HepG2 (cell line): ENCODE measurements around the gene TMEM120A. TPM values are rescaled to one million over a fixed set of nuclear protein-coding genes. Genes with fewer than 3 reads are reported as not detected.

Experiments
- ATAC-seq: fragments of 200-7000 bp; cut with Tn5 transposase; 3 replicates; pipeline ENCODE4 v1.9.1; 2020; ENCODE audit warnings: mild to moderate bottlenecking, moderate library complexity
- BruUV-seq: library from RNA; stranded (reverse); fragments of 400-500 nt; replicated peaks from 2 replicates; lab custom pipeline; 2021; lab: Mats Ljungman, UMichigan
- CTCF ChIA-PET: fragments of 300-600 bp; formaldehyde crosslinking; extraction: SDS; loops from one replicate; lab custom pipeline; 2021; ENCODE audit warnings: low total read pairs, inconsistent platforms, low intra/inter-chr PET ratio; lab: Yijun Ruan, JAX
- POLR2A ChIA-PET: fragments of 350-600 bp; sonication (Branson Sonifier 250); formaldehyde crosslinking; loops from one replicate; lab custom pipeline; 2020; ENCODE audit warnings: antibody characterized with exemption, inconsistent platforms; lab: Yijun Ruan, JAX
- DNase-seq: peaks from one replicate; pipeline ENCODE4 v3.0.0-alpha.2; 2015; ENCODE audit warnings: low spot score
- FAIRE-seq: peaks from 3 replicates; lab custom pipeline; 2011; peaks lifted over from hg19 to GRCh38; lab: Jason Lieb, UNC
- H2AFZ ChIP-seq: one replicate; pipeline ENCODE4 v1.6.1; 2011; ENCODE audit warnings: low read length, inconsistent platforms
- H3K27ac ChIP-seq: fragments of 300-600 bp; 3 replicates; pipeline ENCODE4 v1.8.0; 2011; ENCODE audit warnings: mixed run types, mild to moderate bottlenecking, mixed read lengths, low read length, inconsistent platforms; ENCODE audit not compliant: insufficient read depth; ENCODE audit errors: extremely low read length
- H3K27me3 ChIP-seq, 2 experiments: fragments of 200-600 bp in 1 of 2; 2 replicates in 1 of 2; 3 replicates in 1 of 2; pipeline versions ENCODE4 v1.6.0 to v1.8.0; 2011; ENCODE audit warnings: low read length in 2 of 2, mild to moderate bottlenecking in 2 of 2, moderate library complexity in 2 of 2, inconsistent platforms in 1 of 2; ENCODE audit not compliant: insufficient read depth in 2 of 2, control insufficient read depth in 1 of 2
- H3K36me3 ChIP-seq, 2 experiments: fragments of 200-600 bp in 1 of 2; replicated peaks in 1 of 2; 2 replicates in 1 of 2; 3 replicates in 1 of 2; pipeline versions ENCODE4 v1.5.1 to v1.8.0; 2011; ENCODE audit warnings: low read length in 2 of 2, inconsistent platforms in 1 of 2; ENCODE audit not compliant: insufficient read depth in 2 of 2, control insufficient read depth in 1 of 2
- H3K4me1 ChIP-seq: 2 replicates; pipeline ENCODE4 v1.5.1; 2012; ENCODE audit warnings: low read length, inconsistent platforms; ENCODE audit not compliant: insufficient read depth
- H3K4me2 ChIP-seq: 2 replicates; pipeline ENCODE4 v1.6.0; 2011; ENCODE audit warnings: low read depth, low read length, inconsistent platforms
- H3K4me3 ChIP-seq, 3 experiments: fragments of 200-600 bp in 1 of 3; sonication (generic), shearing (Covaris generic) in 1 of 3; replicated peaks in 1 of 3; 2 replicates each; pipeline ENCODE4 v1.5.1; 2011 to 2016; ENCODE audit warnings: low read length in 3 of 3, inconsistent platforms in 2 of 3, low read depth in 2 of 3, mild to moderate bottlenecking in 2 of 3, control low read depth in 1 of 3, mixed read lengths in 1 of 3; ENCODE audit not compliant: insufficient read depth in 1 of 3
- H3K79me2 ChIP-seq: one replicate; pipeline ENCODE4 v1.6.1; 2011; ENCODE audit warnings: low read length, inconsistent platforms; ENCODE audit not compliant: insufficient read depth
- H3K9ac ChIP-seq: 2 replicates; pipeline ENCODE4 v1.6.0; 2011; ENCODE audit warnings: mild to moderate bottlenecking, low read depth, low read length, inconsistent platforms; ENCODE audit not compliant: insufficient read depth
- H3K9me3 ChIP-seq: 2 replicates; pipeline ENCODE4 v1.5.1; 2012; ENCODE audit warnings: mild to moderate bottlenecking, low read length
- H4K20me1 ChIP-seq: 2 replicates; pipeline ENCODE4 v1.6.0; 2011; ENCODE audit warnings: inconsistent platforms, mild to moderate bottlenecking, low read length, moderate library complexity; ENCODE audit not compliant: insufficient read depth
- ARNTL ChIP-seq: sonication (generic); formaldehyde crosslinking; IDR thresholded peaks from 2 replicates; pipeline ENCODE4 v1.4.0; 2020; ENCODE audit warnings: mild to moderate bottlenecking, missing genetic modification reagents
- CAMTA2 ChIP-seq: sonication (generic); formaldehyde crosslinking; IDR thresholded peaks from 2 replicates; pipeline ENCODE4 v1.4.0; 2020; ENCODE audit warnings: mild to moderate bottlenecking, missing genetic modification reagents, borderline replicate concordance
- CENPT ChIP-seq: sonication (generic); formaldehyde crosslinking; IDR thresholded peaks from 2 replicates; pipeline ENCODE4 v1.8.0; 2022; ENCODE audit warnings: low read depth, mild to moderate bottlenecking, moderate library complexity, missing genetic modification reagents
- CENPX ChIP-seq: sonication (generic); formaldehyde crosslinking; IDR thresholded peaks from 2 replicates; pipeline ENCODE4 v1.9.0; 2021; ENCODE audit warnings: mild to moderate bottlenecking, missing genetic modification reagents, moderate library complexity
- GPN1 ChIP-seq: sonication (generic); formaldehyde crosslinking; IDR thresholded peaks from 2 replicates; pipeline ENCODE4 v1.5.1; 2020; ENCODE audit warnings: missing genetic modification reagents, borderline replicate concordance
- MBD4 ChIP-seq: IDR thresholded peaks from 2 replicates; pipeline ENCODE4 v1.6.1; 2012; ENCODE audit warnings: low read length, inconsistent platforms, borderline replicate concordance
- NFATC3 ChIP-seq: sonication (generic); formaldehyde crosslinking; IDR thresholded peaks from 2 replicates; pipeline ENCODE4 v1.5.1; 2020; ENCODE audit warnings: mild to moderate bottlenecking, missing genetic modification reagents
- SNRNP70 ChIP-seq: fragments of 200-400 bp; formaldehyde crosslinking; IDR thresholded peaks from 2 replicates; pipeline ENCODE4 v1.6.1; 2017; ENCODE audit warnings: mild to moderate bottlenecking, low read depth, low read length, moderate library complexity
- SRSF4 ChIP-seq: fragments of 200-400 bp; formaldehyde crosslinking; IDR thresholded peaks from one replicate; pipeline ENCODE4 v1.6.1; 2018; ENCODE audit warnings: mild to moderate bottlenecking, low read depth, low read length, moderate library complexity; ENCODE audit not compliant: poor library complexity, severe bottlenecking
- SSRP1 ChIP-seq: IDR thresholded peaks from 2 replicates; pipeline ENCODE4 v1.6.1; 2016; ENCODE audit warnings: control low read depth
- WIZ ChIP-seq: sonication (generic); formaldehyde crosslinking; IDR thresholded peaks from 2 replicates; pipeline ENCODE4 v1.5.1; 2020; ENCODE audit warnings: mild to moderate bottlenecking, missing genetic modification reagents
- ZMYM3 ChIP-seq: sonication (generic); formaldehyde crosslinking; IDR thresholded peaks from 2 replicates; pipeline ENCODE4 v1.5.1; 2020; ENCODE audit warnings: mild to moderate bottlenecking, missing genetic modification reagents
- ZNF180 ChIP-seq: sonication (generic); formaldehyde crosslinking; IDR thresholded peaks from 2 replicates; pipeline ENCODE4 v1.4.0; 2020; ENCODE audit warnings: low read depth, missing genetic modification reagents, borderline replicate concordance
- ZNF24 ChIP-seq: fragments of 450-650 bp; IDR thresholded peaks from 2 replicates; pipeline ENCODE4 v1.6.1; 2017; ENCODE audit warnings: antibody characterized with exemption, mild to moderate bottlenecking
- ZNF34 ChIP-seq: sonication (generic); formaldehyde crosslinking; IDR thresholded peaks from 2 replicates; pipeline ENCODE4 v1.4.0; 2020; ENCODE audit warnings: mild to moderate bottlenecking, missing genetic modification reagents, borderline replicate concordance
- WGBS: methylation state at CpG from one replicate; pipeline ENCODE4 v1.1.6; 2017; ENCODE audit warnings: low lambda C conversion rate; 5-methylcytosine and 5-hydroxymethylcytosine counted together
- in situ Hi-C: cut with HindIII; loops from 2 replicates; pipeline ENCODE4 v1.10.0; 2017; ENCODE audit warnings: low pct_unique_long_range_greater_than_20kb; ENCODE audit not compliant: extremely low pct_ligation_motif_present
- intact Hi-C: fragments of 100-400 bp; cut with micrococcal nuclease; formaldehyde crosslinking; loops from one replicate; pipeline ENCODE4 v1.10.0; 2022; ENCODE audit not compliant: unreplicated experiment
- polyA plus RNA-seq, 8 experiments: library from polyadenylated mRNA; depleted of rRNA in 3 of 8; stranded (reverse) in 7 of 8; unstranded in 1 of 8; fragments of >200 nt; fragmentation: Illumina TruSeq in 4 of 8; extraction: Trizol in 4 of 8; gene quantifications; 2 replicates each; pipeline versions ENCODE4 v1.2.1 to v1.2.3, GENCODE V29; 2011 to 2016; ENCODE audit warnings: low read depth in 4 of 8, missing spikeins in 1 of 8, mixed read lengths in 1 of 8; ENCODE audit not compliant: insufficient read depth in 1 of 8
- total RNA-seq, 5 experiments: library from RNA; depleted of rRNA; stranded (reverse); fragments of >200 nt; fragmentation: Illumina TruSeq; extraction: Trizol; gene quantifications; 2 replicates each; pipeline ENCODE4 v1.2.3, GENCODE V29; 2016; ENCODE audit warnings: low read depth in 1 of 5
- TF ChIP-seq, protein P1 (sequence below): sonication (generic); formaldehyde crosslinking; IDR thresholded peaks from 2 replicates; pipeline ENCODE4 v1.4.0; 2020; ENCODE audit warnings: missing genetic modification reagents
- TF ChIP-seq, protein P2 (sequence below): sonication (generic); formaldehyde crosslinking; IDR thresholded peaks from 2 replicates; pipeline ENCODE4 v1.4.0; 2020; ENCODE audit warnings: missing genetic modification reagents, low read depth, mild to moderate bottlenecking, borderline replicate concordance
- TF ChIP-seq, protein P3 (sequence below): sonication (generic); formaldehyde crosslinking; IDR thresholded peaks from 2 replicates; pipeline ENCODE4 v1.9.0; 2021; ENCODE audit warnings: missing genetic modification reagents, mild to moderate bottlenecking, borderline replicate concordance
- TF ChIP-seq, protein P4 (sequence below): sonication (generic); formaldehyde crosslinking; IDR thresholded peaks from 2 replicates; pipeline ENCODE4 v1.4.0; 2020; ENCODE audit warnings: missing genetic modification reagents, mild to moderate bottlenecking, borderline replicate concordance
- TF ChIP-seq, protein P5 (sequence below): sonication (generic); formaldehyde crosslinking; IDR thresholded peaks from 2 replicates; pipeline ENCODE4 v1.4.0; 2020; ENCODE audit warnings: missing genetic modification reagents, borderline replicate concordance

Gene TMEM120A
- total and polyA plus RNA-seq, 2 of the 13 experiments (the other 11 are each of a cell fraction or from before 2014, with no cell fraction given) = 40.3 to 102 TPM

DNA sequence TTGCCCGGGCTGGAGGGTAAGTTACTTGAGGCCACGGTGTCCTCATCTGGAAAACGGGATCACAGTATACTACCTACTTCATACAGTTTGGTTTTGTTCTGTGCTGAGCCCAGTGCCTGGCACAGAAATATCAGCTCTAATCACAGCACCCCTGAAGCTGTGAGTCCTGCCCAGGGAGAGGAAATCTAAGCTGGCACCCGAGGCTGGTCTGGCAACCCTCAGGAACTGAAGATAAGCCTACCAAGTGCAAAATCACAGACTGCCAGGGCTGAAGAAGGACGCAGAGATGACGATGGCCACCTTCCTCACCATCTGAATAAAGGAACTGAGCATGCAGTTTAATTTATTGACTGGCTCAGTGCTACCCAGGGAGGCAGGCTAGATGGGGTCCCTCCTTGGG, 7.7 kb upstream of the TMEM120A start:
- no peak for DNase-seq
- no peak for FAIRE-seq
- H3K4me3 ChIP-seq = no peak overlapping the region
- ChIA-PET CTCF (no interaction called here), POLR2A (no interaction called here)
- 93% methylated on average over 6 of the region's 6 CpGs for WGBS
- intact Hi-C loops = no loop called here
- no peaks in the 10 kb centered on the region for H3K4me1 ChIP-seq
- H3K27ac ChIP-seq = no peak overlapping the region
- no peak for ATAC-seq
- in situ Hi-C loops = no loop called here
- H3K9me3 ChIP-seq = no peaks in the 10 kb centered on the region
- H3K27me3 ChIP-seq = no peaks in the 10 kb centered on the region
- peaks cover 4 to 32% of the 10 kb centered on the region in 2 experiments; a peak in 4 of 5 replicates for H3K36me3 ChIP-seq
- H3K4me2 ChIP-seq = no peak overlapping the region
- no peaks in the 10 kb centered on the region for H3K79me2 ChIP-seq
- H4K20me1 ChIP-seq = no peaks in the 10 kb centered on the region
- no peak overlapping the region for H2AFZ ChIP-seq
- no peak overlapping the region for H3K9ac ChIP-seq
- BruUV-seq = no TSS peak
- TF ChIP-seq GPN1 (CRISPR knock-in tag) (no peak), NFATC3 (CRISPR knock-in tag) (no peak), MBD4 (no peak), ZNF24 (no peak), ZMYM3 (CRISPR knock-in tag) (no peak), CENPX (CRISPR knock-in tag) (no peak), CENPT (CRISPR knock-in tag) (no peak), ZNF180 (CRISPR knock-in tag) (no peak), SRSF4 (no peak), ZNF34 (CRISPR knock-in tag) (no peak), CAMTA2 (CRISPR knock-in tag) (no peak), SNRNP70 (no peak), ARNTL (CRISPR knock-in tag) (no peak), WIZ (CRISPR knock-in tag) (no peak), SSRP1 (no peak)
- TF ChIP-seq, protein P1, sequence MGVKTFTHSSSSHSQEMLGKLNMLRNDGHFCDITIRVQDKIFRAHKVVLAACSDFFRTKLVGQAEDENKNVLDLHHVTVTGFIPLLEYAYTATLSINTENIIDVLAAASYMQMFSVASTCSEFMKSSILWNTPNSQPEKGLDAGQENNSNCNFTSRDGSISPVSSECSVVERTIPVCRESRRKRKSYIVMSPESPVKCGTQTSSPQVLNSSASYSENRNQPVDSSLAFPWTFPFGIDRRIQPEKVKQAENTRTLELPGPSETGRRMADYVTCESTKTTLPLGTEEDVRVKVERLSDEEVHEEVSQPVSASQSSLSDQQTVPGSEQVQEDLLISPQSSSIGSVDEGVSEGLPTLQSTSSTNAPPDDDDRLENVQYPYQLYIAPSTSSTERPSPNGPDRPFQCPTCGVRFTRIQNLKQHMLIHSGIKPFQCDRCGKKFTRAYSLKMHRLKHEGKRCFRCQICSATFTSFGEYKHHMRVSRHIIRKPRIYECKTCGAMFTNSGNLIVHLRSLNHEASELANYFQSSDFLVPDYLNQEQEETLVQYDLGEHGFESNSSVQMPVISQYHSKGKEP = no peak
- TF ChIP-seq, protein P2, sequence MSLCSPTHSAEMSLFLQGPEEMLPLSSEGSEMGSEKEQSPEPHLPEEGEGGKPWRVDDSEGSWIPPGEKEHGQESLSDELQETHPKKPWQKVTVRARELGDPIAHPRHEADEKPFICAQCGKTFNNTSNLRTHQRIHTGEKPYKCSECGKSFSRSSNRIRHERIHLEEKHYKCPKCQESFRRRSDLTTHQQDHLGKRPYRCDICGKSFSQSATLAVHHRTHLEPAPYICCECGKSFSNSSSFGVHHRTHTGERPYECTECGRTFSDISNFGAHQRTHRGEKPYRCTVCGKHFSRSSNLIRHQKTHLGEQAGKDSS (CRISPR knock-in tag) = no peak
- TF ChIP-seq, protein P3, sequence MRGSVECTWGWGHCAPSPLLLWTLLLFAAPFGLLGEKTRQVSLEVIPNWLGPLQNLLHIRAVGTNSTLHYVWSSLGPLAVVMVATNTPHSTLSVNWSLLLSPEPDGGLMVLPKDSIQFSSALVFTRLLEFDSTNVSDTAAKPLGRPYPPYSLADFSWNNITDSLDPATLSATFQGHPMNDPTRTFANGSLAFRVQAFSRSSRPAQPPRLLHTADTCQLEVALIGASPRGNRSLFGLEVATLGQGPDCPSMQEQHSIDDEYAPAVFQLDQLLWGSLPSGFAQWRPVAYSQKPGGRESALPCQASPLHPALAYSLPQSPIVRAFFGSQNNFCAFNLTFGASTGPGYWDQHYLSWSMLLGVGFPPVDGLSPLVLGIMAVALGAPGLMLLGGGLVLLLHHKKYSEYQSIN (CRISPR knock-in tag) = no peak
- TF ChIP-seq, protein P4, sequence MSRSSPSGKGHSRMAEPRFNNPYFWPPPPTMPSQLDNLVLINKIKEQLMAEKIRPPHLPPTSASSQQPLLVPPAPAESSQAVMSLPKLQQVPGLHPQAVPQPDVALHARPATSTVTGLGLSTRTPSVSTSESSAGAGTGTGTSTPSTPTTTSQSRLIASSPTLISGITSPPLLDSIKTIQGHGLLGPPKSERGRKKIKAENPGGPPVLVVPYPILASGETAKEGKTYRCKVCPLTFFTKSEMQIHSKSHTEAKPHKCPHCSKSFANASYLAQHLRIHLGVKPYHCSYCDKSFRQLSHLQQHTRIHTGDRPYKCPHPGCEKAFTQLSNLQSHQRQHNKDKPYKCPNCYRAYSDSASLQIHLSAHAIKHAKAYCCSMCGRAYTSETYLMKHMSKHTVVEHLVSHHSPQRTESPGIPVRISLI = no peak
- TF ChIP-seq, protein P5, sequence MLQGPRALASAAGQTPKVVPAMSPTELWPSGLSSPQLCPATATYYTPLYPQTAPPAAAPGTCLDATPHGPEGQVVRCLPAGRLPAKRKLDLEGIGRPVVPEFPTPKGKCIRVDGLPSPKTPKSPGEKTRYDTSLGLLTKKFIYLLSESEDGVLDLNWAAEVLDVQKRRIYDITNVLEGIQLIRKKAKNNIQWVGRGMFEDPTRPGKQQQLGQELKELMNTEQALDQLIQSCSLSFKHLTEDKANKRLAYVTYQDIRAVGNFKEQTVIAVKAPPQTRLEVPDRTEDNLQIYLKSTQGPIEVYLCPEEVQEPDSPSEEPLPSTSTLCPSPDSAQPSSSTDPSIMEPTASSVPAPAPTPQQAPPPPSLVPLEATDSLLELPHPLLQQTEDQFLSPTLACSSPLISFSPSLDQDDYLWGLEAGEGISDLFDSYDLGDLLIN (CRISPR knock-in tag) = no peak
